ENCODE data around the gene C3AR1.

GRCh38 chr12:8052679-8053078 is 13.5 kb downstream of the C3AR1 start:
- no peak for TF ChIP-seq CTCF (conservative IDR thresholded peaks at IDR 0.05; ENCODE audit: low read length)
- no peak for TF ChIP-seq EZH2phosphoT487 (IDR thresholded peaks at IDR 0.05; ENCODE audit: borderline replicate concordance, low read depth, low read length)
